Peyer's patch (tissue), 4 donors: Measurements from ENCODE around the gene RAD50. TPM values are rescaled to one million over a fixed set of nuclear protein-coding genes. Genes with fewer than 3 reads are reported as not detected.

Experiments used
- DNase-seq, 3 donors: peaks; one replicate each; pipeline ENCODE4 v3.0.0-alpha.2; 2017 to 2019
- H3K27ac ChIP-seq, 4 donors: fragments of 200-600 bp; sonication (generic); one replicate each; pipeline ENCODE4 v1.5.1; 2016 to 2019
- H3K27me3 ChIP-seq, 2 donors: fragments of 200-600 bp; sonication (generic); one replicate each; pipeline ENCODE4 v1.5.1; 2019
- H3K36me3 ChIP-seq, 3 donors: fragments of 200-600 bp; sonication (generic); one replicate each; pipeline ENCODE4 v1.5.1; 2016 to 2019
- H3K4me1 ChIP-seq, 4 donors: fragments of 200-600 bp; sonication (generic); one replicate each; pipeline ENCODE4 v1.5.1; 2016 to 2019
- H3K4me3 ChIP-seq, 4 donors: fragments of 200-600 bp; sonication (generic); 1 replicate in 3 of 4; 2 replicates in 1 of 4; pipeline ENCODE4 v1.5.1; 2016 to 2019; ENCODE audit warnings: mild to moderate bottlenecking in 1 of 4
- H3K9me3 ChIP-seq, 4 donors: fragments of 200-600 bp; sonication (generic); one replicate each; pipeline ENCODE4 v1.5.1; 2016 to 2019; ENCODE audit warnings: mild to moderate bottlenecking in 1 of 4
- POLR2A ChIP-seq, 2 donors: fragments of 450-650 bp; IDR thresholded peaks; one replicate each; pipeline ENCODE4 v1.5.1; 2017; ENCODE audit warnings: antibody characterized with exemption in 2 of 2, mild to moderate bottlenecking in 2 of 2, moderate library complexity in 2 of 2
- total RNA-seq, 4 donors: library from RNA; depleted of rRNA; stranded (reverse); fragments of >200 nt; gene quantifications; one replicate each; pipeline ENCODE4 v1.1.0, GENCODE V29; 2016
- TF ChIP-seq, protein P1 (sequence below), 6 experiments: fragments of 450-650 bp in 4 of 6; fragments of 200-600 bp in 2 of 6; sonication (generic) in 1 of 6; IDR thresholded peaks; one replicate each; pipeline ENCODE4 v1.5.1; 2017 to 2019; ENCODE audit warnings: antibody characterized with exemption in 6 of 6, mild to moderate bottlenecking in 3 of 6, moderate library complexity in 1 of 6

RAD50 gene
- total RNA-seq, 4 donors from 2014 or later: 47.5 to 102 (median 54.3) TPM

DNA sequence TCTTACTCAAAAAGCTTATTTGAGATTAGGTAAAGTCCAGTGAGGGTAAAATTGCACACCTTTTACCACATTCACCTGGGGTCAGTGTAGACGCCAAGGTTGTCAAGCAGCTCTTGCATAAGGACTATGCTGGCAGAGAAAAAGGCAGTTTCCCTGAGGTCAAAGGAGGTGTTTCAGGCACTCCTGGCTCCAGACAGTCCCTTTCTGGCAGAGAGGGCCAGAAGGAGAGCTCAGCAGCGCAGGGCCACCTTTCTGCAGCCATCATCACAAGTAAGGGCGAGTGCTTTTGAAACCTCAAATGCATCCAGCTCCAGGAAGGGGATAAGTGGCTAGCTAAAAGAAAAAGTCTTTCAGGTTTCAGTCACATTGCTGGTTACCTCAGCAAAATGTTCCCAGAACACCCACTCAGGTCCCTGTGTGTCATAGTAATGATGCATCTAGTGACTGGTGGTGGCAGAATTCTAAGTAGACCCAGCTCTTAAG, 84.5 kb downstream of the RAD50 start:
- Histone ChIP-seq H3K27ac (no peak overlapping the region), H3K4me3 (no peak overlapping the region), H3K4me1 (no peaks in the 10 kb centered on the region), H3K9me3 (no peaks in the 10 kb centered on the region), H3K36me3 (peaks cover 0 to 67% (median 0%) of the 10 kb centered on the region in 3 donors), H3K27me3 (no peaks in the 10 kb centered on the region)
- TF ChIP-seq POLR2A (IDR thresholded peaks at IDR 0.05): no peak
- TF ChIP-seq, protein P1, sequence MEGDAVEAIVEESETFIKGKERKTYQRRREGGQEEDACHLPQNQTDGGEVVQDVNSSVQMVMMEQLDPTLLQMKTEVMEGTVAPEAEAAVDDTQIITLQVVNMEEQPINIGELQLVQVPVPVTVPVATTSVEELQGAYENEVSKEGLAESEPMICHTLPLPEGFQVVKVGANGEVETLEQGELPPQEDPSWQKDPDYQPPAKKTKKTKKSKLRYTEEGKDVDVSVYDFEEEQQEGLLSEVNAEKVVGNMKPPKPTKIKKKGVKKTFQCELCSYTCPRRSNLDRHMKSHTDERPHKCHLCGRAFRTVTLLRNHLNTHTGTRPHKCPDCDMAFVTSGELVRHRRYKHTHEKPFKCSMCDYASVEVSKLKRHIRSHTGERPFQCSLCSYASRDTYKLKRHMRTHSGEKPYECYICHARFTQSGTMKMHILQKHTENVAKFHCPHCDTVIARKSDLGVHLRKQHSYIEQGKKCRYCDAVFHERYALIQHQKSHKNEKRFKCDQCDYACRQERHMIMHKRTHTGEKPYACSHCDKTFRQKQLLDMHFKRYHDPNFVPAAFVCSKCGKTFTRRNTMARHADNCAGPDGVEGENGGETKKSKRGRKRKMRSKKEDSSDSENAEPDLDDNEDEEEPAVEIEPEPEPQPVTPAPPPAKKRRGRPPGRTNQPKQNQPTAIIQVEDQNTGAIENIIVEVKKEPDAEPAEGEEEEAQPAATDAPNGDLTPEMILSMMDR (IDR thresholded peaks at IDR 0.05): no peak
- no peak for DNase-seq

DNA sequence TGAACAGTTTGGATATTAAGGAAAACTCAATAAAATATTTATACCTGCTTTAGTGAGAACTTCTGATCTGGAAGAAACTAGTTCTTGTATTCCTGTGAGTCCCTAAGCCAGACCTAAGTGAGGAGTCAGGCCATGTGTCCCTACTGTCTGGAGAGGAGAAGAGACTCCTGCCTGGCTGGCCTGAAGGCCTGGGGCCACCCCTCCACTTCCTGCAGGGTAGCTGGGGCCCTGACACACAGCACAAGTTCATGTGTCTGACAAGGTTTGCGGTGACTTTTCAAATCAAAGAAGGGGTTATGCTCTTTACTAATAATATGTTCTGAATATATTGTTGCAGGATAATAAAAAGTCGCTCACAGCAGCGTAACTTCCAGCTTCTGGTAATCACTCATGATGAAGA, 85.1 kb downstream of the RAD50 start:
- DNase-seq: no peak
- Histone ChIP-seq H3K27me3 (no peaks in the 10 kb centered on the region), H3K36me3 (peaks cover 0 to 65% (median 0%) of the 10 kb centered on the region in 3 donors), H3K4me1 (no peaks in the 10 kb centered on the region), H3K27ac (no peak overlapping the region), H3K4me3 (no peak overlapping the region), H3K9me3 (no peaks in the 10 kb centered on the region)
- TF ChIP-seq, protein P1 (IDR thresholded peaks at IDR 0.05): no peak
- TF ChIP-seq POLR2A (IDR thresholded peaks at IDR 0.05): no peak

DNA sequence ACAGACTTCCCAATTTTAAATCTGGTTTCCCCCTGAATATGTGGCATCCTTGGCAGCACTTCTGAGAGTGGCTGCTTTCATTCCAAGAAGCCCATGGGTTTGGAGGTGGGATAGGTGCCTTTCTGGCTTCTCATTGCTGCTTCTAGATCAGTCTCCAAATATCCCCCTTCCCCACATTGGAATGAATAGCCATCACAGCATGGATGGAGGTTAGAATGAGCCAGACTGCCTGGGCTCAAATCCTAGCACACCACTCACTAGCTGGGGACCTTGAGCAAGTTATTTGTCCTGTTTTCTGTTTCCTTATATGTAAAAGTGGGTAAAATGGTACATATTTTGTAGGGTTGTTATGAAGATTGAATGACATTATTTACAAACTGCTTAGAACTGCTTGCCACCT, 87.4 kb downstream of the RAD50 start:
- no peak for TF ChIP-seq POLR2A (IDR thresholded peaks at IDR 0.05)
- TF ChIP-seq, protein P1 (IDR thresholded peaks at IDR 0.05): no peak
- no peak for DNase-seq
- Histone ChIP-seq H3K27me3 (no peaks in the 10 kb centered on the region), H3K9me3 (no peaks in the 10 kb centered on the region), H3K27ac (no peak overlapping the region), H3K4me3 (no peak overlapping the region), H3K36me3 (peaks cover 0 to 41% (median 0%) of the 10 kb centered on the region in 3 donors), H3K4me1 (no peaks in the 10 kb centered on the region)

DNA sequence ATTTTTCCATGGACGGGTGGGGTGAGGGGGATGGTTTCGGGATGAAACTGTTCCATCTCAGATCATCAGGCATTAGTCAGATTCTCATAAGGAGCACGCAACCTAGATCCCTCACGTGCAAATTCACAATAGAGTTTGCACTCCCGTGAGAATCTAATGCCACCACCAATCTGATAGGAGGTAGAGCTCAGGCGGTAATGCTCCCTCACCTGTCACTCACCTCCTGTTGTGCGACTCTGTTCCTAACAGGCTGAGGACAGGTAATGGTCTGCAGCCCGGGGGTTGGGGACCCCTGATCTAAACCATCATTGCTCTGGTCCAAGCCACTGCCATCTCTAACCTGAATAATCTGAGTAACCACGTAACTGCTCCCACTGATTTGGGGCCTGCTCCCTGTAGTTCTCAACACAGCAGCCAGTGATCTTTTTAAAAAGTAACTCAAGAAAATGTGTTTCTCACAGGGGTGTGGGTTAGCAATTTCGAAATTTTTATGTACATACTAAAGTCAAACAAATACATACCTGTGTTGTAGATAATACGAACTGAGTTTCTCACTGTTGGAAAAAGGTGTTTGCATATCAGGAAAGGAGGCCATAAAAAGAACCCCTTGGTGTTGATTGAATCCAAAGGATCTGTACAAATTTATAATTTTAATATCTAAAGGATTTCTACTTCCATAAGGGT, 89.9 kb downstream of the RAD50 start:
- DNase-seq: no peak
- Histone ChIP-seq H3K9me3 (no peaks in the 10 kb centered on the region), H3K27ac (no peak overlapping the region), H3K4me3 (no peak overlapping the region), H3K27me3 (no peaks in the 10 kb centered on the region), H3K4me1 (no peaks in the 10 kb centered on the region), H3K36me3 (peaks cover 0 to 17% (median 0%) of the 10 kb centered on the region in 3 donors)
- TF ChIP-seq POLR2A (IDR thresholded peaks at IDR 0.05): no peak
- TF ChIP-seq, protein P1 (IDR thresholded peaks at IDR 0.05): no peak

DNA sequence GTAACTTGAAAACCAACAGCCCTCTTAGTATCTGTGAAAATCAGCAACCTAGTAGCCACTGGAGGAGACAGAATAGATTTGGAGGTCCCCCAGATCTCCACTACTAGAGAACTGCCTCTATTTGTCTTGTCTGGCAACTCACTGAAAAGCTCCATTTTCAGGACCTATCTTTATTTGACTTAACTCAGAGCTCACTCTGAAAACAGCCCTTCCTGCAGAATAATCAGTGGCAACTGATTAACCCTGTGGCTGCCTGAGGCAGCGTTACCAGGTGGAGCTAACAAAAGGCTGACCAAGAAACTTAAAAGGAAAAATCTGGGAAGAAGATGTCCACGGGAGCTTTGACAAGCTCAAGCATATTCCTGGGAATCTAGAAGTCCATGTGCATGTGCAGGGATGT, 90.7 kb downstream of the RAD50 start:
- no peaks in the 10 kb centered on the region for H3K27me3 ChIP-seq
- H3K27ac ChIP-seq: no peak overlapping the region
- H3K9me3 ChIP-seq: no peaks in the 10 kb centered on the region
- TF ChIP-seq, protein P1 (IDR thresholded peaks at IDR 0.05): no peak
- H3K4me3 ChIP-seq: no peak overlapping the region
- no peaks in the 10 kb centered on the region for H3K4me1 ChIP-seq
- H3K36me3 ChIP-seq: peaks cover 0 to 9% (median 0%) of the 10 kb centered on the region in 3 donors
- DNase-seq: no peak
